ENCODE results near the gene HLA-B. TPM values are rescaled to one million over a fixed set of nuclear protein-coding genes. Genes with fewer than 3 reads are reported as not detected.
"Not testable (repeated sequence)": the region's sequence is repeated elsewhere in the genome, so short reads cannot be mapped to it uniquely, and the experiment has no call there.

Gene HLA-B
- total RNA-seq = 398 TPM
- long read RNA-seq, transcript HLA-B-249 (8 exons, 1,547 nt) = major isoform, 147 of 201 reads
- long read RNA-seq, partial matches to known transcripts = 49 of 201 reads
- long read RNA-seq, other reads (novel, unspliced or antisense) = 5 of 201 reads

- intact Hi-C loops (cut with DNase I) = no loop called here
- ATAC-seq (ENCODE audit: poor library complexity) = peak; percentile 98
- DNase-seq = peak; percentile 76
Observed at GRCh38 chr6:31356946-31357466, at the start of gene HLA-B. HLA-B (minus strand) TSS chr6:31357179; CDS start chr6:31357158, 21 bp downstream.

GRCh38 chr6:31405996-31406395 lies 49.0 kb upstream of the HLA-B start:
- DNase-seq = no peak
- intact Hi-C loops (cut with DNase I) = no loop called here
- no peak for ATAC-seq (ENCODE audit: poor library complexity)

- DNase-seq; intact Hi-C loops (cut with DNase I); ATAC-seq (ENCODE audit: poor library complexity): not testable (repeated sequence)
Observed at GRCh38 chr6:31404061-31404364, 47.0 kb upstream of the HLA-B start.

- intact Hi-C loops (cut with DNase I) = no loop called here
- ATAC-seq (ENCODE audit: poor library complexity) (peak; percentile 70), DNase-seq (peak; percentile 94)
Observed at GRCh38 chr6:31403283-31404060, 46.5 kb upstream of the HLA-B start, which contains the start of gene MICA. MICA (plus strand) TSS chr6:31403595; CDS start chr6:31403633, 38 bp downstream.

- ATAC-seq (ENCODE audit: poor library complexity) = no peak
- intact Hi-C loops (cut with DNase I) = no loop called here
- DNase-seq = no peak
Observed at GRCh38 chr6:31402324-31403282, 45.6 kb upstream of the HLA-B start.

GRCh38 chr6:31401403-31401802 lies 44.4 kb upstream of the HLA-B start:
- peak; percentile 12 for ATAC-seq (ENCODE audit: poor library complexity)
- DNase-seq = no peak
- intact Hi-C loops (cut with DNase I) = no loop called here

GRCh38 chr6:31400467-31401289 lies 43.7 kb upstream of the HLA-B start:
- intact Hi-C loops (cut with DNase I) = no loop called here
- DNase-seq = peak; percentile 91
- peak; percentile 74 for ATAC-seq (ENCODE audit: poor library complexity)

GRCh38 chr6:31399589-31400466 lies 42.8 kb upstream of the HLA-B start:
- intact Hi-C loops (cut with DNase I) = no loop called here
- DNase-seq (peak; percentile 95), ATAC-seq (ENCODE audit: poor library complexity) (peak; percentile 89)

GRCh38 chr6:31397901-31398525 lies 41.0 kb upstream of the HLA-B start:
- no peak for DNase-seq
- intact Hi-C loops (cut with DNase I) = loop anchor here (2.0 kb wide), 1 partner anchor 43 kb away; no protein-coding TSS in a partner anchor
- ATAC-seq (ENCODE audit: poor library complexity) = no peak

GRCh38 chr6:31397153-31397499 lies 40.1 kb upstream of the HLA-B start:
- intact Hi-C loops (cut with DNase I) = loop anchor here (2.0 kb wide), 1 partner anchor 44 kb away; no protein-coding TSS in a partner anchor
- not testable (repeated sequence) for ATAC-seq (ENCODE audit: poor library complexity); DNase-seq

GRCh38 chr6:31396422-31397152 lies 39.6 kb upstream of the HLA-B start:
- intact Hi-C loops (cut with DNase I) = loop anchor here (2.0 kb wide), 1 partner anchor 44 kb away; no protein-coding TSS in a partner anchor
- peak; percentile 42 for ATAC-seq (ENCODE audit: poor library complexity)
- peak; percentile 85 for DNase-seq

GRCh38 chr6:31395832-31396231 lies 38.9 kb upstream of the HLA-B start:
- ATAC-seq (ENCODE audit: poor library complexity) = no peak
- intact Hi-C loops (cut with DNase I) = loop anchor here (2.0 kb wide), 1 partner anchor 45 kb away; no protein-coding TSS in a partner anchor
- DNase-seq = no peak

GRCh38 chr6:31394381-31394780 lies 37.4 kb upstream of the HLA-B start:
- intact Hi-C loops (cut with DNase I) = no loop called here
- DNase-seq = no peak
- no peak for ATAC-seq (ENCODE audit: poor library complexity)

- intact Hi-C loops (cut with DNase I) = no loop called here
- ATAC-seq (ENCODE audit: poor library complexity) = no peak
Observed at GRCh38 chr6:31393932-31394331, 37.0 kb upstream of the HLA-B start.

GRCh38 chr6:31389802-31390132 lies 32.8 kb upstream of the HLA-B start:
- intact Hi-C loops (cut with DNase I); ATAC-seq (ENCODE audit: poor library complexity); DNase-seq: not testable (repeated sequence)

More at GRCh38 chr6:31393932-31394331, 37.0 kb upstream of the HLA-B start:
- no peak for DNase-seq
